Testis (tissue), 3 donors: ENCODE measurements around the gene KLF5. TPM values are rescaled to one million over a fixed set of nuclear protein-coding genes. Genes with fewer than 3 reads are reported as not detected.

ENCODE experiments used
- DNase-seq: peaks from one replicate; pipeline ENCODE4 v3.0.0-alpha.2; 2019
- H3K27ac ChIP-seq, 2 donors: fragments of 200-600 bp; sonication (generic); one replicate each; pipeline ENCODE4 v1.5.1; 2019
- H3K27me3 ChIP-seq: fragments of 200-600 bp; sonication (generic); one replicate; pipeline ENCODE4 v1.5.1; 2019
- H3K36me3 ChIP-seq: fragments of 200-600 bp; sonication (generic); one replicate; pipeline ENCODE4 v1.5.1; 2017; ENCODE audit warnings: low read depth; ENCODE audit errors: missing control alignments
- H3K4me1 ChIP-seq: fragments of 200-600 bp; sonication (generic); one replicate; pipeline ENCODE4 v1.5.1; 2019
- H3K4me3 ChIP-seq, 2 donors: fragments of 200-600 bp; sonication (generic); one replicate each; pipeline ENCODE4 v1.5.1; 2017 to 2019
- H3K9me3 ChIP-seq: fragments of 200-600 bp; sonication (generic); one replicate; pipeline ENCODE4 v1.5.1; 2017
- POLR2A ChIP-seq: fragments of 450-650 bp; IDR thresholded peaks from one replicate; pipeline ENCODE4 v1.6.1; 2017; ENCODE audit warnings: antibody characterized with exemption, mild to moderate bottlenecking, moderate library complexity
- WGBS, 2 donors: methylation state at CpG; one replicate each; pipeline ENCODE4 v1.1.5; 2018; 5-methylcytosine and 5-hydroxymethylcytosine counted together
- intact Hi-C: fragments of 100-400 bp; cut with DNase I; formaldehyde crosslinking; loops from one replicate; pipeline ENCODE4 v1.15.1; 2023; ENCODE audit warnings: low total_unique reads
- polyA plus RNA-seq: library from polyadenylated mRNA; stranded (reverse); fragments of 350-450 nt; fragmentation: Illumina TruSeq; extraction: RNeasy Lipid Tissue Mini Kit (QIAGEN cat#74804); gene quantifications from one replicate; pipeline ENCODE4 v1.2.3, GENCODE V29; 2014; ENCODE audit warnings: low read depth, low replicate concordance; ENCODE audit not compliant: insufficient read depth
- total RNA-seq, 2 donors: library from RNA; depleted of rRNA; stranded (reverse); fragments of >200 nt; gene quantifications; one replicate each; pipeline ENCODE4 v1.2.3, GENCODE V29; 2016
- TF ChIP-seq, protein P1 (sequence below), 3 experiments: fragments of 450-650 bp in 2 of 3; fragments of 200-600 bp in 1 of 3; sonication (generic) in 1 of 3; IDR thresholded peaks; one replicate each; pipeline ENCODE4 v1.5.1; 2016 to 2019; ENCODE audit warnings: antibody characterized with exemption in 3 of 3, mild to moderate bottlenecking in 2 of 3, moderate library complexity in 1 of 3

KLF5 gene
- total and polyA plus RNA-seq, 3 donors from 2014 or later: 17.2 to 92.6 (median 25.2) TPM

DNA sequence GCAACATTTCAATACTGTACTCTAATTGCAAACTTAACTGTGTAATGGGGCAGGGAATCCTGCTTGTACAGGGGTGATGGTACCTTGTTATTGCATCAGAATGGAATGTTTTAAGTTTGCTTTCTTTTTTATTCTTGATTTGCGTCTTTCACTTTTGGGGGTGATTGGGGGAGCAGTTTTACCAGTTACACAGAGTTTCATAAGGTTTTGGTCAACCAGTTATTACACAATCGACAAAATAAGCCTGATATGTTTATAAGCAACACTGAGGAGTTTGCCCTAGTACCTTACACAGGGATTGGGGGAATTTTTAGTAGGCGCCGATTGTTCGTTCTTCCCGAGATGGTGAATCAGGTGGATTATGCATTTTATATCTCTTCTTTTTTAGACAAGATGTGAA is 2.7 kb downstream of the KLF5 start:
- WGBS, 2 donors: 71 to 78% methylated on average over 6 of the region's 6 CpGs
- Histone ChIP-seq H3K27me3 (no peaks in the 10 kb centered on the region), H3K27ac (no peak overlapping the region), H3K9me3 (no peaks in the 10 kb centered on the region), H3K4me1 (no peaks in the 10 kb centered on the region), H3K4me3 (no peak overlapping the region), H3K36me3 (no peaks in the 10 kb centered on the region)
- DNase-seq: no peak
- intact Hi-C loops: no loop called here
- TF ChIP-seq, protein P1, sequence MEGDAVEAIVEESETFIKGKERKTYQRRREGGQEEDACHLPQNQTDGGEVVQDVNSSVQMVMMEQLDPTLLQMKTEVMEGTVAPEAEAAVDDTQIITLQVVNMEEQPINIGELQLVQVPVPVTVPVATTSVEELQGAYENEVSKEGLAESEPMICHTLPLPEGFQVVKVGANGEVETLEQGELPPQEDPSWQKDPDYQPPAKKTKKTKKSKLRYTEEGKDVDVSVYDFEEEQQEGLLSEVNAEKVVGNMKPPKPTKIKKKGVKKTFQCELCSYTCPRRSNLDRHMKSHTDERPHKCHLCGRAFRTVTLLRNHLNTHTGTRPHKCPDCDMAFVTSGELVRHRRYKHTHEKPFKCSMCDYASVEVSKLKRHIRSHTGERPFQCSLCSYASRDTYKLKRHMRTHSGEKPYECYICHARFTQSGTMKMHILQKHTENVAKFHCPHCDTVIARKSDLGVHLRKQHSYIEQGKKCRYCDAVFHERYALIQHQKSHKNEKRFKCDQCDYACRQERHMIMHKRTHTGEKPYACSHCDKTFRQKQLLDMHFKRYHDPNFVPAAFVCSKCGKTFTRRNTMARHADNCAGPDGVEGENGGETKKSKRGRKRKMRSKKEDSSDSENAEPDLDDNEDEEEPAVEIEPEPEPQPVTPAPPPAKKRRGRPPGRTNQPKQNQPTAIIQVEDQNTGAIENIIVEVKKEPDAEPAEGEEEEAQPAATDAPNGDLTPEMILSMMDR (IDR thresholded peaks at IDR 0.05): no peak
- no peak for TF ChIP-seq POLR2A

DNA sequence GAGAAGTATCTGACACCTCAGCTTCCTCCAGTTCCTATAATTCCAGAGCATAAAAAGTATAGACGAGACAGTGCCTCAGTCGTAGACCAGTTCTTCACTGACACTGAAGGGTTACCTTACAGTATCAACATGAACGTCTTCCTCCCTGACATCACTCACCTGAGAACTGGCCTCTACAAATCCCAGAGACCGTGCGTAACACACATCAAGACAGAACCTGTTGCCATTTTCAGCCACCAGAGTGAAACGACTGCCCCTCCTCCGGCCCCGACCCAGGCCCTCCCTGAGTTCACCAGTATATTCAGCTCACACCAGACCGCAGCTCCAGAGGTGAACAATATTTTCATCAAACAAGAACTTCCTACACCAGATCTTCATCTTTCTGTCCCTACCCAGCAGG is 3.1 kb downstream of the KLF5 start:
- no peak overlapping the region for H3K27ac ChIP-seq
- 49 to 80% methylated on average over 9 of the region's 9 CpGs for WGBS, 2 donors
- TF ChIP-seq, protein P1 (IDR thresholded peaks at IDR 0.05): no peak
- TF ChIP-seq POLR2A: no peak
- H3K4me1 ChIP-seq: no peaks in the 10 kb centered on the region
- H3K9me3 ChIP-seq: no peaks in the 10 kb centered on the region
- H3K36me3 ChIP-seq: no peaks in the 10 kb centered on the region
- H3K4me3 ChIP-seq: no peak overlapping the region
- no peak for DNase-seq
- H3K27me3 ChIP-seq: no peaks in the 10 kb centered on the region
- intact Hi-C loops: no loop called here

DNA sequence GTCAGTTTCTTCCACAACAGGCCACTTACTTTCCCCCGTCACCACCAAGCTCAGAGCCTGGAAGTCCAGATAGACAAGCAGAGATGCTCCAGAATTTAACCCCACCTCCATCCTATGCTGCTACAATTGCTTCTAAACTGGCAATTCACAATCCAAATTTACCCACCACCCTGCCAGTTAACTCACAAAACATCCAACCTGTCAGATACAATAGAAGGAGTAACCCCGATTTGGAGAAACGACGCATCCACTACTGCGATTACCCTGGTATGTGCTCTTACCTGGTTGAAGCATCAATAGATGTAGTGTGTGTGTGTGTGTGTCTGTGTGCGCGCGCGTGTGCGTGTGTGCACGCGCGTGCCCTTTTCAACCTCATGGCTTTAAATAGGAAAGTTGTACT is 3.7 kb downstream of the KLF5 start:
- no peak overlapping the region for H3K27ac ChIP-seq
- no peaks in the 10 kb centered on the region for H3K36me3 ChIP-seq
- H3K27me3 ChIP-seq: no peaks in the 10 kb centered on the region
- intact Hi-C loops: no loop called here
- no peak for DNase-seq
- TF ChIP-seq, protein P1 (IDR thresholded peaks at IDR 0.05): no peak
- no peak for TF ChIP-seq POLR2A
- H3K4me1 ChIP-seq: no peaks in the 10 kb centered on the region
- no peaks in the 10 kb centered on the region for H3K9me3 ChIP-seq
- 85 to 91% methylated on average over 13 of the region's 13 CpGs for WGBS, 2 donors
- H3K4me3 ChIP-seq: no peak overlapping the region

DNA sequence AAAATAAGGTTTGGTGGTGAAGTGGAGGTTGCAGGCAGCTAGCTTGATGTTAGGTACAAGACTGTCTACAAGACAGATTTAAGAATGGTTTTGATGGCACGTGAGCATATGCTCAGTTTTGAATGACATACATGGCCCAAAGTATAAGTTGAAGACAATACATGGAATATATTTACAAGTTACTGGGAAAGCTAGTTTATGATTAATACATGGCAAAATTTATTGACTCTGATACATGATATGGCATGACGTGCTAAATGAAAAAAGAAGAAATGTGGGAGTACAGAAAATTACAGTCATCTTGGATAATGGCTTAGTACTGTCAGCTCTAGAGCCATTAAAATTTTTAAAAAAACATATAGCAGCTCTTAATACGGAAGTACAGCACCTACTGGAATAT is 4.4 kb downstream of the KLF5 start:
- TF ChIP-seq, protein P1 (IDR thresholded peaks at IDR 0.05): no peak
- TF ChIP-seq POLR2A: no peak
- Histone ChIP-seq H3K27me3 (no peaks in the 10 kb centered on the region), H3K9me3 (no peaks in the 10 kb centered on the region), H3K4me3 (no peak overlapping the region), H3K4me1 (no peaks in the 10 kb centered on the region), H3K36me3 (no peaks in the 10 kb centered on the region), H3K27ac (no peak overlapping the region)
- intact Hi-C loops: no loop called here
- 73 to 79% methylated on average over 3 of the region's 3 CpGs for WGBS, 2 donors
- no peak for DNase-seq

DNA sequence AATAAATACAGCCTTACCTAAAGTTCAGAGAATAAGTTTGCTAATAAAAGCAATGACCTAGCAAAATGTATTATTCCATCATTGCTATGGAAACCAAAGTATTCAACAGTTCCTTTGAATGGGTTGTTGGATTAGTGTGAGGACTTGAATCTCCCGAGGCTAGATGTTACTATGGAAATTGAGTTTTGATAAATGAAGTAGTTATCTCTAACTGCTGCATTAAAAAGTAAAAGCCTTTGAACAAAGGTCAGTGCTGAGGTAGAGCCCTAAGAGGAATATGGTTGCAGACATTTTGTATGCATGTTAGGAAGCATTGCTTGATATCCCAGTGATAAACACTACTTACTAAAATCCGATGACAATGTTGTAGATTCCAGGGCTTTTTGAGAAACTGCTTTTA is 6.2 kb downstream of the KLF5 start:
- H3K4me3 ChIP-seq: no peak overlapping the region
- H3K9me3 ChIP-seq: no peaks in the 10 kb centered on the region
- TF ChIP-seq POLR2A: no peak
- TF ChIP-seq, protein P1 (IDR thresholded peaks at IDR 0.05): no peak
- H3K27me3 ChIP-seq: no peaks in the 10 kb centered on the region
- H3K4me1 ChIP-seq: no peaks in the 10 kb centered on the region
- 67 to 74% methylated on average over 2 of the region's 2 CpGs for WGBS, 2 donors
- H3K27ac ChIP-seq: no peak overlapping the region
- DNase-seq: no peak
- intact Hi-C loops: no loop called here
- H3K36me3 ChIP-seq: no peaks in the 10 kb centered on the region
